ENCODE results near the gene SAMD4B.
A peak's percentile ranks its signal among the peaks of the same experiment; 100 is the strongest.

The SAMD4B gene, protein sequence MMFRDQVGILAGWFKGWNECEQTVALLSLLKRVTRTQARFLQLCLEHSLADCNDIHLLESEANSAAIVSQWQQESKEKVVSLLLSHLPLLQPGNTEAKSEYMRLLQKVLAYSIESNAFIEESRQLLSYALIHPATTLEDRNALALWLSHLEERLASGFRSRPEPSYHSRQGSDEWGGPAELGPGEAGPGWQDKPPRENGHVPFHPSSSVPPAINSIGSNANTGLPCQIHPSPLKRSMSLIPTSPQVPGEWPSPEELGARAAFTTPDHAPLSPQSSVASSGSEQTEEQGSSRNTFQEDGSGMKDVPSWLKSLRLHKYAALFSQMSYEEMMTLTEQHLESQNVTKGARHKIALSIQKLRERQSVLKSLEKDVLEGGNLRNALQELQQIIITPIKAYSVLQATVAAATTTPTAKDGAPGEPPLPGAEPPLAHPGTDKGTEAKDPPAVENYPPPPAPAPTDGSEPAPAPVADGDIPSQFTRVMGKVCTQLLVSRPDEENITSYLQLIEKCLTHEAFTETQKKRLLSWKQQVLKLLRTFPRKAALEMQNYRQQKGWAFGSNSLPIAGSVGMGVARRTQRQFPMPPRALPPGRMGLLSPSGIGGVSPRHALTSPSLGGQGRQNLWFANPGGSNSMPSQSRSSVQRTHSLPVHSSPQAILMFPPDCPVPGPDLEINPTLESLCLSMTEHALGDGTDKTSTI

DNA sequence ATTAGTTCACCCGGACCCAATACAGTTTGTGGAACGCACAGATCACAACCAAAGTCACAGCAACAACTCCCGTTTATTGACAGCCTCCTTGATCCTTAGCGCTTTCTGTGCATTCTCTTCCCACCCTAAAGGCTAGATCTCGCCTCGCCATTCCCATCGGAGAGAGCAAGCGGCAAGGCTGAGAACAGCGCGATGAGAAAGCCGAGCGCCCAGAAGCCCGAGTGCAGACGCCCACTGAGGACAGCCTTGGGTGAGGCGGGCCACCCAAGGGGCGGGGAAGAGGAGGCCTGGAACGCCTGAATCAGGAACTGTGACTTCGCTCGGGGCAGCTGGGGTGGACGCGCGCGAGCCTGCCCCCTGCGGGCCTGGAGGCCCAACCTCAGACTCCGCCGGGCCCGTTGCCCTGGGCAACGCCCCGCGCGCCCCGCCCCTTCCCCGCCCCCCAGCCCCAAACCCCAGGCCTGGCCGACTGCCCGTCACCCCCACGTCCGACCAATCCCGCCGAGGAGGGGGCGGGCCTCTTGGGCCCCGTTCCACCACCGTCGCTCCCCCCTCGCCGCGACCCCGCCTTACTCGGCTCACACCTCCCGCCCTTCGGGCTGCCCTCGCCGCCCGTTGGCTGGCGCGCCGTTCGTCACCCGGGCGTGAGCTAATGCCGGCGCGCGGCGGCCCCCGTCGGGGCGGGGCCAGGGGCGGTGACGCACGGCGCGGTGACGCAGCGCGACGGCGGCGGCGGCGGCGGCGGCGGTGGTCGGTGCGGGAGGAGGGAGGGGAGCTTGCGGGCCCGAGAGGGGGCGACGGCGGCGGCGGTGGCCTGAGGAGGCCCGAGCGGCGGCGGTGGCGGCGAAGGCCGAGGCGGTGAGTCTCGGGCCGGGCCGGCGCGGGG is at the start of gene SAMD4B:
TSS of gene SAMD4B (plus strand) at position 703 of the 886 bp plus-strand sequence. CDS start 14,473 bp downstream, outside the sequence.
- TF ChIP-seq CTCF (IDR thresholded peaks at IDR 0.05) = peak; percentile 65

GRCh38 chr19:39293394-39293793 is 48.8 kb upstream of the SAMD4B start:
- TF ChIP-seq CTCF (IDR thresholded peaks at IDR 0.05) = no peak

GRCh38 chr19:39296055-39296645 is 46.1 kb upstream of the SAMD4B start, which contains the start of gene IFNL1:
IFNL1 (plus strand) TSS chr19:39296407; CDS start chr19:39296422, 15 bp downstream.
- TF ChIP-seq CTCF (IDR thresholded peaks at IDR 0.05) = no peak

DNA sequence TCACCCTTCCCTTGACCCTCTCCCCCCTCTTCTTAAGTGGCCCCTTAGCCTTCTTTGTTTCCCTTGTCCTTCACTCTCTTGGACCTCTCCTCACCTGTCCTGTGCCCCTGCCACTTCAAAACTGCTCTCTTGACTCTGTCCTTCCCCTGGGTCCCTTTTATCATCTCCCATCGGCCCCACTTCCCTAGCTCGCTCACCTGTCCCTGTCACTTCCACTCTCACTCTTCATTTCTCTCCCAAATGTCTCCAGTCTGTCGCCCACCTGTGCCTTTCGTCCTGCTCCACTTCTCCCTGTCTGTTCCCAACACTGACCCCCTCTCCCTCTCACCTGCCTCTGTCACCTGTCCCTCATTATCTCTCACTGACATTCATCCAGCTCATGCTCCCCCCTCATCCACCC is 45.3 kb upstream of the SAMD4B start:
- TF ChIP-seq CTCF (IDR thresholded peaks at IDR 0.05) = no peak

DNA sequence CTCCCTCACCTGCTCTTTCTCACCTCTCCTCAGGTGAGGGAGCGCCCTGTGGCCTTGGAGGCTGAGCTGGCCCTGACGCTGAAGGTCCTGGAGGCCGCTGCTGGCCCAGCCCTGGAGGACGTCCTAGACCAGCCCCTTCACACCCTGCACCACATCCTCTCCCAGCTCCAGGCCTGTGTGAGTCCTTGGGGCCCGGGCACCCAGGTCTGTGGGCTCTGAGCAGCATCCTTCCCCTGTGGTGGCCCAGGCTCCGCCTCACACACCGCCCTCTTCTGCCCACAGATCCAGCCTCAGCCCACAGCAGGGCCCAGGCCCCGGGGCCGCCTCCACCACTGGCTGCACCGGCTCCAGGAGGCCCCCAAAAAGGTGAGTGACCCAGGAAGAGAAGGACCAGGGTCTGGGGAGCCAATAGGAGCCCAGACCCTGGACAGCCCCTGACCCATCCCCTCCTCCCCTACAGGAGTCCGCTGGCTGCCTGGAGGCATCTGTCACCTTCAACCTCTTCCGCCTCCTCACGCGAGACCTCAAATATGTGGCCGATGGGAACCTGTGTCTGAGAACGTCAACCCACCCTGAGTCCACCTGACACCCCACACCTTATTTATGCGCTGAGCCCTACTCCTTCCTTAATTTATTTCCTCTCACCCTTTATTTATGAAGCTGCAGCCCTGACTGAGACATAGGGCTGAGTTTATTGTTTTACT is 44.1 kb upstream of the SAMD4B start:
- TF ChIP-seq CTCF (IDR thresholded peaks at IDR 0.05) = no peak

DNA sequence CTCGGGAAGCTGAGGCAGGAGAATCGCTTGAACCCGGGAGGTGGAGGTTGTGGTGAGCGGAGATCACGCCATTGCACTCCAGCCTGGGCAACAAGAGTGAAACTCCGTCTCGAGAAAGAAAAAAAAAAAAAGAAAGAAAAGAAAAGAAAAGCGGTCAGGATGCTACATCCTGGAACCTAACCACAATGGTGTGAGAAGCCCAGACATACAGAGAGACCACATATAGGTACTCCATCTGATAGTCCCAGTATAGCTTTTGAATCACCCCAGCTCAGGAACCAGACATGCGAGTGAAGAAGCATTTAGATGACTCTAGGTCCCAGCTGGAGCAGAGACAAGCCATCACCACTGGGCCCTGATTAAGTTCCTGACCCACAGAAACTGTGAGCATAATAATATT is 42.8 kb upstream of the SAMD4B start:
- TF ChIP-seq CTCF (IDR thresholded peaks at IDR 0.05) = no peak

Data from LNCAP (cell line).